ENCODE measurements around the gene ITPR1.

Gene ITPR1

DNA sequence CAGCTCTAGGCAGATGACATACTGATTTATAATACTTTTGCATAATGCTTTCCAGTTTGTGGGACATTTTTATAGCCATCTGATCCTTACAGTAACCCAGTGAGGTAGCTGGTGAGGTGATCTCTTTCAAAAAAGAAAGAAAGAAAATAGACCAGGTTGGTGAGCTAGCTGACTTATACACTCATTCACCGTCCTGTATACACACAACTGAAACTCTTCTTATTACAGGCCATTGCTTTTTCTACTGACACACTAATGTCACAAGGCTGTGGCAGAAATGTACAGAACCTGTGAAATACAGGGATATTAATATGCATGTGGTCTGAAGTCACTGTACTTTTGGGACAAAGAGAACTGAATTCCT lies 335.9 kb downstream of the ITPR1 start:
- DNase-seq (ENCODE audit: low read depth): no peak

DNA sequence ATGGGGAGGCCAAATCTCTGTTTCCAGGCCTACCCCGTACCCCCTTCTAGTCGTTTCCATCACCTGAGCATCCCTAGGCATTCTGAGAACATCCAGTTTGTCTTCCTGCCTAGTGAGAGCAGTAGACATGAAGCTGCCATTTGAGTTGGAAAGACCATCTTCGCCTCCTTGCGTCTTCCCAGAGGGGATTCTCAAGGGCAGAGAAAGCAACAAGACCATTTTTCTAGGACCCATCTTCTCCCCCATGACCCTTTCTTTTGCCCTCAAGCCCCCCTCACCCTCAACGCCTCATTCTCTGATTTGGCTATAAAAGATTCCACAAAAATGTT lies 337.4 kb downstream of the ITPR1 start:
- no peak for DNase-seq (ENCODE audit: low read depth)

DNA sequence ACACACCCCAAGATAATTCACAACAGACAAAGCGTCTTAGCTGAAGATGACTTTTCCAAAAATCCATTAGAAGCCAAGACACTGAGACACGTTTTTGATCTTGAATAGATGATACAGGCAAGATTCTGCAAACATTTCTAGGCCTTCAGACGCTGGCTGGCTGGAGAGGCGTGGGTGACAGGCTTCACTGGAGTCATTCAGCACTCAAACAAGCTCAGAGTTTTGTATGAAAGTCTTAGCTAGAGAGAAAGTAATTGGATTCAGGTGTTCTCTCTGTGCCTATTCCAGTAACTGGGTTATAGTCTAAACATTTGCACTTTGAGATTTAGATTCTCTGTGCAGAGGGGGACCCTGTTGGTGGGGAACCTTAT lies 338.4 kb downstream of the ITPR1 start:
- no peak for DNase-seq (ENCODE audit: low read depth)

DNA sequence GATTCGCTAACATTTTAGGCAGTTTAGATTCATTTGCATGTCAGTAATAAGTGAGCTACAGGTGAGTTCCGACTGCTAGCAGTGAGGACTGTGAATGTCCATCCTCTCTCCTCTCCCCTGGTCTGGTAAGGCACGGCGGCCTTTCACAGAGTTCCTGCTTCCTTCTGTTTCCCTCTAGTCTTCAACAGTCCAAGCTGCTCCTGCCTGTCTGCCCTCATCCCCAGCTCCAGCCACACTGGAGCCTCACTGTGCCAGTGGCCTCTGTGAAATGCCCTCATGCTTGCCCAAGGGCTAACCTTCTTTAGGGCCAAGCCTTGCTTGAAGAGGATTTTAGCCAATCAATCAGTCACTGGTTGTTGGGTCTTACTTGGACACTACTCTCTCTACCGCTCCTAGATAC lies 340.3 kb downstream of the ITPR1 start:
- DNase-seq (ENCODE audit: low read depth): no peak

DNA sequence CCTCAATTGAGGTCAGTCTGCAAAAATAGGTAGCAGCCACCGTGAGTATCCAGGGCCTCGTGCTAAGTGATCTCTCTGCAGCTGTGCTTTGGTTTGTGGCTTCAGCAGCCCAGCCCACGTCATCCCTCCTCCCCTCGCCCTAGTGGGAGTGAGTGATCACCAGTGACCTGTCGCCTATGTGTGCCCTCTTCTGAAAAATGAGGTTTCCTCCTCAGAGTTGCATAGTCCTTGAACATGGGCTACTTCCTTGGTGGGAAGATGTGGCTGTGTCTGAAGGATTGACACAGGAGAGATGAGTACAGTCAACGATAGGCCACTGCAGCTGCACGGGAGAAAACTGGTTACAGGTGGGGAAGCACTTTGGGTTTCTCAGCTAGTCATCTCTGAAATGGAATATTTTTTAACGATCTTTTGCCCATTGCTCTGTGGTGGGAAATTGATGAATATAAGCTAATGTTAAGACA lies 341.3 kb downstream of the ITPR1 start:
- DNase-seq (ENCODE audit: low read depth): peak; percentile 66

DNA sequence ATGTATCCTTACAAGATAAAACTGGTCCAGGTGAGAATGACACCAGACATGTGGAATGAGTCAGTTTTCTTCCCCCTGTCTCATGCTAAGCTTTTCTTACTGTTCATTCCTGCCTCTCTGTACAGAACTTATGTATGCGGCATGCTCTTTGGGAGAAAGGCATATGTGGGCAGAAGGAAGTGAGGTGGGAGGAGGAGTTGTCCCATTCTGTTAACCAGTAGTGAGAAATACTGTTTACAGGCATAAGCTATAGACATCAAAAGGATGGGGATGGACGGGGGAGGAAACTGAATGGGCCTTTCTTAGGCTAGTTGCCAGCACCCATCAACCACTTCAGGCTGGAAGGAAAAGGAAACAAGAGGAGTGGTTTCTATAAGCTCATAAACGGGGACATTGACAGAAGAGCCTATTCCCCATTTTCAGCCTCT lies 342.5 kb downstream of the ITPR1 start:
- DNase-seq (ENCODE audit: low read depth): no peak

DNA sequence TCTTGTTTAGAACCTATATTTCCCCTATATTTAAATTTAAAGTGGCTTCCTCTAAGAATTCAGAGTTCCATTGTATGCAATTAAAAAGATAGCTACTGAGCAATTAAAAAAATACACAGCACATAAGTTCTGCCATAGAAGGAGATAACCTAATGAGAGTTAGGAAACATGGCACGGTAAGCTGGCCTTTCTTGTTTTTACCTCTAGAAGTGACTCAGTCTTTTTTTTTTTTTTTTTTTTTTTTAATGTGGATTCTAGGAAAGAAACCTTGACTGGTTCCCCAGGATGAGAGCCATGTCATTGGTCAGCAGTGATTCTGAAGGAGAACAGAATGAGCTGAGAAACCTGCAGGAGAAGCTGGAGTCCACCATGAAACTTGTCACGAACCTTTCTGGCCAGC lies 343.4 kb downstream of the ITPR1 start:
- no peak for DNase-seq (ENCODE audit: low read depth)

DNA sequence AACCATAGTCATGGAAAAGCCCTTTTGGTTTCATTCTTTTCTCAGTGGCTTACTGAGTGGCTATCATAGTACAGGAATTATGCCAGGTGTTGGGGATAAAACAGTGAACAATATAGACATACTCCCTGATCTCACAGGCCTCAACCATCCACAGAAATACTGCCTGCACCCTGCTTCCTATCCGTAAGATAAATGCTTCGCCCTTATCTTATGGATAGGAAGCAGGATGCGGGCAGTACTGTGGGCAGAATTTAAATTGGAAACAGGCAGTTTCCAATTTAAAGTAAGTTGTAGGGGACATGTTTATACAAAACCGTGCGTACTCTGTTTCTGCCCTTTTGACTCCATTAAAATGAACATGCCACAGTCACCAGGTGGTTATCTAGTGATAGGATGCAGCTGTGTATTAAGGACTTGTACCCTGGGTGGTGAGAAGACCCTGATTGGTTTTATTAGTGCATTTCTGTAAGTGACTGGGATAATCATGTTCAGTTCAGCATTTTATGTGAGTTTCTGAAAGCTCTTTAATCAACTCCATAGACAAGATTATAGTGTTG lies 344.3 kb downstream of the ITPR1 start:
- DNase-seq (ENCODE audit: low read depth): no peak

DNA sequence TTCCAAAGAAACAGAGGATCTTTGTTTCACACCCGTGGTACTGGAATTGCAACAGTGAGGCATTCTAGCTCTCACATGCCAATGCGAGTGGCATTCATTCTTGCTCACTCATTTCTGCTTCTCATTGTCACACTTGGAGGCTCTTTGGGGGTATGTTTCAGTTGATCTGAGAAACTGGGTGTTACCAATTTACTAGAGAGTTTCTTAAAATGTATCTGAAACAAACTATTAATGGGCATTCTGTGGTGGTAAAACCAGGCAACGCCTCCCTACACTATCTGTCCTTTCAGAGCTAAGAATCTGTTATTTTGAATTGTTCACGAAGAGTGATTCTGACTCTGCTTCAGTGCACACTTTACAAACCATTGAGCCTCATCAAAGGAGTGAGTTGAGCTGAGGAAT lies 345.5 kb downstream of the ITPR1 start:
- no peak for DNase-seq (ENCODE audit: low read depth)

DNA sequence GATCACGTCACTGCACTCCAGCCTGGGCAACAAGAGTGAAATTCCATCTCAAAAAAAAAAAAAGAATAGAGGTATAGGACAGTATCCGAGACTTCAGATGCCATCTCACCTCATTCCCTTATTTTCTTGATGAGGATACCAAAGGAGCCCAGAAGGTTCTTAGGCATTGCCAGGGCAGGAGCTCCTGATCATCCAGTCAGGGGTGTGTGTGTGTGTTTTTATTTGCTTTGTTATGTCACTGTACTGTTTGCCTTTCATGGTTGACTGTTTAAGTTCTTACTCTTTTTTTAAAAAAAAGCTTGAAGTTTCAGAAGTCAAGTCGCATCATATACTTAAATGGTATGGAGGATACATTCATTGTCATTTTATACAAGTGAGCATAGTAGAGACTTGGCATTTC lies 346.1 kb downstream of the ITPR1 start:
- no peak for DNase-seq (ENCODE audit: low read depth)

DNA sequence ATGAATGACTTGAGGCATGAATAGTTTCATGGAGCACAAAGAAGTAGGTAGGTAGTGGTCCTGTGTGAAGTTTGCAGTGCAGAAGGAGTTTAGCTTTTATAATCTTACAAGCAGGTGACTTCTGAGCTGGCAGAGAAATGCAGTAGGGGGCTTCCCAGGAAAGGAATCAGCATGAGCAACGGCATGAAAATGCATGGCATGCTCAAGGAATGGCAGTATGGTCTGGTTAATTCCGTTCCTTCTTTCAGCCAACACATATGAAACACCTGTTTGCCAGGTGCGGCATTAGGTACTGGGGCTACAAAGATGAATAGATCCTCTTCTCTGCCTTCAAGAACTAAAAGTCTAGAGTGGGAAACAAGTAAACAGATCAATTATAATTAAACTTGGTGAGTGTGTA lies 348.1 kb downstream of the ITPR1 start:
- no peak for DNase-seq (ENCODE audit: low read depth)

DNA sequence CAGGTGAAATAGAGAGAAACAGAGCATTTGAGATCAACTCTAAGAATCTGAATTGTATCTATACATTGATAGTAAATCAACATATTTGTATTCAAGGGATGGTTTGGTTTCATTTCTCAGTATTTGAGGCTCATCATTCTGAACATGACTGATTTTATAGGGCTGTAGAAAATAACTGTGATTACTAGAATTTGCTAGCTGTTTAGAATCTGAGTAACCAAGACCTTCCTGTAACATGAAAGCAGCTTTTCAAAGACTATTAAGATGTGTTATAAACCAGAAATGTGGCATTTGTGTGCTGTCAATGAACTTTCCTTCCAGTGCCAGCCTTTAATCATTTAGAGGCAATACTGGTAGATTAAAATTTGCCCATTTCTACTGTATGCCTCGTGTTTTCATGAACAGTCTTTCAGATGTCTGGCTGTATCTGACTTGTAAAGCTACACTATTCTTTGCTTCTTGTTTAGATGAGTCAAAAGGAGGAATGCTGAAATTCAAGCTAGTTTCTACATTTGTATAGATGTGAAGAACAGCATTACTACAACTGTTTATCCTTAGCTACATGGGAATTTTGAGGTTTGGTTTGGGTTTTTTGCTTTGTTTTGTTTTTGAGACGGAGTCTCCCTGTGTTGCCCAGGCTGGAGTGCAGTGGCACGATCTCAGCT lies 348.8 kb downstream of the ITPR1 start:
- DNase-seq (ENCODE audit: low read depth): no peak

DNA sequence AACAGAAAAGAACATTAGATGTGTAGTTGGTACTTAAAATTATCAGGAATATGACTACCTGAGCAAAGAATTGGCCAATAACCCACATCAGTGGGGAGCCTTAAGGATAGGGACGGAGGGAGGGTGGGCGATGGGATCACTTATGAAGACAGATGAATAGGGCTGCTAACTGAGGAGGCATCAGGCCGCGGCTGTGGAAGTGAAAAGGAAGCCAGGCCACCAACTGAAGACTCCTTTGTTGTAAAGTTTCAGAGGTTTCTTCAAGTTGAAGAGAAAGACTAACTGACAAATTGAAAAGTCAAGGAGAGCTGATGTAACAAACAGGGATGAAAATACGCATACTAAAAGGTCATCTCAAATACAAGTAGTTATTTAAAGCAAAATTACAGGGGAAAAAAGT lies 350.5 kb downstream of the ITPR1 start:
- no peak for DNase-seq (ENCODE audit: low read depth)

DNA sequence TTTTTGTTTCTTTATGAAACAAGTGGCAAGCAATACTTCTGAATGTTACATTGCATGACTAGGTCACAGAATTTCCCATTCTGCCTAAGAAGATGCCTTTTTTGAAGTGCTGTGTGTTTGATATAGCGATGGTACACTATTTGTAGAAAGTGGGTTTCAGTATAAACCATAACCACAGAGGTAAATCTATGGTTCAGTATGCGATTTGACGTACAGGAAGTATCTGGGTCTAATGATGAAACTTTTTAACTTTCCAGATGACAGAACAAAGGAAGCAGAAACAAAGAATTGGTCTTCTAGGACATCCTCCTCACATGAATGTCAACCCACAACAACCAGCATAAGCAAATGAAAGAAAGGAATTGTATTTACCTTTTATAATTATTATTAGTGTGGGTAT lies 352.7 kb downstream of the ITPR1 start:
- no peak for DNase-seq (ENCODE audit: low read depth)

DNA sequence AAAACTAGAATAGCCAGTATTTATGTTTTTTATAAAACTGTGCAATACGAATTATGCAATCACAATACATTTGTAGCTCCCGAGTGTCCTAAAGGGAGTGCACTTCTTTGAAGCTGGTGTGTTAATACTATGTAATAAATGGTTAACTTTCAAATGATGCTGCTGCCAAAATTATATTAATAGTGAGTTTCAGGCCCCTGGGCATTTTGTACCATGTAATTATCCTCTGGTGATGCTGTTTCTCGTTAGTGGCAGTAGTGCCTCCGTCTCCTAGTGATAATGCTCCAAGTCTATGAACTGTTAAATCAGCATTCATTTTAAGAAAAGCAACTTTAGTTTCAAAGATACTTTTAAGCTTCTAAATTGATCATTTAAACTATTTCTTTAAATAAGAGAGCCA lies 353.4 kb downstream of the ITPR1 start:
- no peak for DNase-seq (ENCODE audit: low read depth)

DNA sequence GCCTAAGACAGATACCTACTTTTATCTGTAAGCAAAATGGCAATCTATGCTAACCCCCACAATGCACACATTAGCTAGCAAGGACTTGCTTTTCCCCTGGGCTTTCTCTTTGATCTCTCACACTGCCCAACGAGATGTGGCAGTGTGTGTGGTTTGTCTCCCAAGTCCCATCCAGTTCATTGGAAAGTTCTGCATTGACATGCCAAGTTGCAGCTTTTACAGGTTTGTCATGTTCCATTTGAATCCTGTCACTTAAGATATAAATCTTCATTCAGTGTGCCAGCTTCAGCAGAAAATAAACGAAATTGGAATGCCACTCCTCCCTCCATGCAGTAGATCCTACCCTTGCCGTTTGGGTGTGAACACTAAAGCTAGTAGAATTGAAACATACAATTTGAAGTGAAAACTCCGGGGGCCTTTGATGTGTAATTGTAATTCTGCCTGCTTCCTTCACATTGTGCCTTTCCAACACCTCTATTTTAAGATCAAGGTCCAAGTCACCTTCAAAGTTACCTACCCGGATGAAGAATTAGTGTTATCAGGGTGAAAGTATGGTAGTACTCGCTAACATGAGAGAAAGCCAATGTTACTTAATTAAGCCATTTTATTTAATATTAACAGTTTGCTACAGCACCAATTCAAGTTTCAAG lies 355.2 kb downstream of the ITPR1 start:
- no peak for DNase-seq (ENCODE audit: low read depth)

DNA sequence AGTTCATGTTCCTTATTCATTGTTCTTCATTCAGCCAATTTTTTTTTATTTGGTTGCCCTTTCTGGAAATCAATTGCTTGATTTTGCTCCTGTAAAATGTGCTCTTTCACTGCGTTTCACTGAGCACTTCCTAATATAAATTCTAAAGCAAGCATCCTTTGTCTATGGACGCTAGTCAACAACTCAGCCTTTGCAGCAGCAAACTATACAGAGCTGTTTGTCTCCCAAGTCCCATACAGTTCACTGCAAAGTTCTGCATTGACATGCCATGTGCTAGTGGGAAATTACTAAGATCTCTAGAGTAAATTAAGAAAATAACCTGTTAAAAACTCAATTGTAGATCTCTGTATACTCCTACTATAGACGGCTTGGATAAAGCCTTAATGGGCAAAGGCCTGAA lies 356.0 kb downstream of the ITPR1 start:
- no peak for DNase-seq (ENCODE audit: low read depth)

DNA sequence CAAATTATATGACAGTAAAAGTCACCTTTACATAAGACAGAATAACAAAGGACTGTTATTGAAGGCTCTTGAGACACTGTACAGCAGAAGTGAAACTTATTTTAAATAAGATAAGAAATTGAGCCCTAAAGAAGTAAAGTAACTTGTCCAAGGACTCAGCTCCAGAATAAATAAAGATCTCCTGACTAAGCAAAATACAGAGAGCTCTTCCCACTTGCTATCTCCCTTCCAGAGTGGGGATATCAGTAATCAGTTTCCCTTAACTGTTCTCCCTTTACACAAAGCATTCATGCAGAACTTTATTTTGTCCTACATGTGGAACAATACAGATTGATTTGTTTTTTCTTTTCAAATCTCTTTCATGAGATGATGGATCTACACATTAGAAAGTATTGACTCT lies 356.6 kb downstream of the ITPR1 start:
- no peak for DNase-seq (ENCODE audit: low read depth)

DNA sequence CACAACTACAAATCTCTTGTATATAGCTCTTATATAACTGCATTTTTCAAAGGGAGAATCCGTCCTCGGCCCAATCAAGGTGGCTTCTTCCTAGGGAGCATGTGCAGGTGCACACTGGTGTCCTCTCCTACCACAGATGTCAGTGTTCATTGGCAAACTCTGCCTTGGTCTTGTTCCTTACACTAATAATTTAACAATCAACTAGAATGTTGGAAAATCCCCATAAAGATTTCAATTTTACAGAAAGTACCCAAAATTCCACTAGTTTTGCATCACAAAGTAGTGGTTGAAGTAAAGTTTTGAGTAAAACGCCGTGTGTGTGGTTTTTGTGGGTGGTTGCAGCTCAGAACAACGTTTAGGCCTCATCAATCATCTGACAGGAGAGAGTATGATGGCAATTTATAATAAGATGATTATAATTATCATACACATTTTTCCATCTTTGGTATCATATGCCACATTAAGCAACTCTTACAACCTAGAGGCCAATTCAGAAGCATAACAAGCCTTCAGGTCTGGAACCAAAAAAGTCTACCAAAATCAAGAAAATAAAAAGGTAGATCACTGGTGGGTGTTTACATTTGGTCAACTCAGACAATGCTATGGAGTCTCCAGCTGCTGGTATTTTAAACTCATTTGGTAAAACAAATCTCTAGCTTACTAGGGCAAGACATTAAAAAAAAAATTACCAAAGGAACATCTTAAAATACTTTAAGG lies 357.2 kb downstream of the ITPR1 start:
- no peak for DNase-seq (ENCODE audit: low read depth)

DNA sequence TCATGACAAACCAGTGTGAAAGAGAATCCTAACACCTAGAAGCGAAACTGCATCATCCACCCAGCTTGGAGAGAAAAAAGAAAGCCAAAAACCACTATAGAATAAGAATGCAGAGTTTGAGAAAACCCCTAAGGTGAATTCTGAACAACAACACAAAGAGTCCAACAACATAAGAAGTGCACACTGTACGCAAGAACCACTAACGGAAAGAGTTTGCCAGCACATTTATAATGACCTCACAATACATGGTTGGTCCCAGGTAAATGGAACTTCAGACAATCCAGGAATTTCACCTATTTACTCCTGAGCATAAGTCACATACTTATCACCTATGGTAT lies 357.7 kb downstream of the ITPR1 start:
- no peak for DNase-seq (ENCODE audit: low read depth)

DNA sequence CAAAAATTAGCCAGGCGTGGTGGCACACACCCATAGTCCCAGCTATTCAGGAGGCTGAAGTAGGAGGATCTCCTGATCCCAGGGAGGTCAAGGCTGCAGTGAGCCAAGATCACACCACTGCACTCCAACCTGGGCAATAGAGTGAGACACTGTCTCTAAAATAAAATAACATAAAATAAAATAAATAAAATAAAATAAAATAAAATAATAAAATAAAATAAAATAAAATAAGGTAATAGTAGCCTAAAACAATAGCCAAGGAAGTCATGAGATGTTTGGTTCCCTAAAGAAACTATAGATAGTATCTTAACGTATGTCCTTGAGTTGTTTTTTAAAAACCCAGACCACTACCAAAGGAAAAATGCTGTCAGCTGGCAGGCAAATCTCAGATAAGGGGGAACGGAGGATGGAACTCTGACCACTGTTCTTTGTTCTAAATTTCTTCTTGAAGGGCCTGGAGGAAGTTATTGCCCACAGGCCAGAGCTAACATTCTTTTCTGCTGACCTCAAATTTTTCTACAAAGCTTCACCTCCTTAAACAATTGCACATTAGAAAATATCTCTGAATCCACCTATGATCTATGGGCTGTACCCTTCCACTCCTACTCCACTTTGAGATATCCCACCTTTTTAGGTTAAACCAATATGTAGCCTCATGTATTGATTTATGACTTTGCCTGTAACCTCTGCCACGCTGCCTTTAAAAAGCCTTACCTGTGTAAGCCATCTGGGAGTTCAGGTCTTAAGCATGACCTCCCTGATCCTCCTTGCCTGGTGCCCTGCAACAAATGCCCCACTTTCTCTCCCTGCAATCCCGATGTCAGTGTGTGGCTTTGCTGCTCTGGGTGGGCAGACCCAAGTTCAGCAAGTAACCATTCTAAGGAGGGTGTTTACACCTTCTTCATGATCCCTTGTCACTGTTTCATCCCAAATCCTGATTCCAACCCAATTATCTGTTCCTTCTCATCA lies 359.9 kb downstream of the ITPR1 start:
- DNase-seq (ENCODE audit: low read depth): no peak

DNA sequence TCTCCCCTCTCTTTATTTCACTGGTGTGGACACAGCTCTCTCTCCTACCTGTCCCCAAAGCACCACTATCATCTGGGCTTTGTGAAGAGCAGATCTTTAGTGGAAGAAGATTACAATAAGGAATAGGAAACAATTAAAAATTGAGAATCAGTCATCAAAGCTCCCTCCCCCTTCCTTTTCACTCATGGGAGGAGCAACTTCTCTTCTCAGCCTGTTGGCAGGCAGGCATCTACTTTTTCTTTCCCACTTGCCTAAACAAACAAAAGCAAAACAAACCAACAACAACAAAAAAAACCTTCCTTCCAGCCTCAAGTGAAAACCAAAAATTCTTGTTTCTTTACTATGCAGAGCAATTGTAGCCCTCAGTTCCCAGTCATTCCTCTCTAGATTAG lies 360.6 kb downstream of the ITPR1 start:
- DNase-seq (ENCODE audit: low read depth): no peak
